Suppressor macrophage (primary cell): Measurements from ENCODE around the gene SLIT3.
A peak's percentile ranks its signal among the peaks of the same experiment; 100 is the strongest.

Source experiments
- DNase-seq, 4 experiments: peaks; one replicate each; pipeline ENCODE4 v3.0.0-alpha.2; 2020 to 2022

SLIT3 gene

DNA sequence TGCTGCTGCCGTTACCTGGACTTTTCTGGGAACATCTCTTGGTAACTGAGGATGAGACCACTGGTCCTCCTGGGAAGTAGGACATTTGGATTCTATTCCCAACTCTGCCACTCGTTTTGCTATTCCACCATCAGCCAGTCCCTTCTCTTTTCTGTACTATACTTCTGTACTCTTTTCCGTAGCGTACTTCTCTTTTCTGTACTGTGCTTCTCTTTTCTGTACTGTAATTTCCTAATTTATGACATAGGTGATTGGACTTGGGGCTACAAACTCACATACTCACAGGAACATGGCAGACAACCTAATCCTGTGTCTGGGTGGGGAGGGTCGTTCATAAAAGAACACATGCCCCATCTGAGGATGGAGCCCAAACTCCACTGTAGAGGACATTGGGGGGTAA lies 386.4 kb downstream of the SLIT3 start:
- DNase-seq: peak in 3 of 4 experiments; percentile 16 to 57 (median 51)

DNA sequence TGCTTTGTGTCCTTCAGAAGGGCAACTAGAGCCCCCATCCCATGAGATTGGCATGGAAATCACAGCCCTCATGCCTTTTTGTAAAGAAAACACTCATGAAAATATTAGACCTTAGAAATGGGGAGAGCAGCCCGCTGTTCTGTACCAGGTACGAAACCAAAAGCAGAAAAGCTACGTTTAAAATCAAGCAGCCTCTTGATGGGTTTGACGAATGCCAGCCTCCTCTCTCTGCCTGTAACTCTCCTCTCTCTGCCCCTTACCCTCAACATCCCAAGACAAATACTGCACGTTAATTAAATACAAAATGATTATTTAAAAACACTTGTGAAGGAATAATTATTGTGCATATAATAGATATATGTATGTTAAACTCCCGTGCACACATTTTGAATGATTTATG lies 390.1 kb downstream of the SLIT3 start:
- no peak for DNase-seq

DNA sequence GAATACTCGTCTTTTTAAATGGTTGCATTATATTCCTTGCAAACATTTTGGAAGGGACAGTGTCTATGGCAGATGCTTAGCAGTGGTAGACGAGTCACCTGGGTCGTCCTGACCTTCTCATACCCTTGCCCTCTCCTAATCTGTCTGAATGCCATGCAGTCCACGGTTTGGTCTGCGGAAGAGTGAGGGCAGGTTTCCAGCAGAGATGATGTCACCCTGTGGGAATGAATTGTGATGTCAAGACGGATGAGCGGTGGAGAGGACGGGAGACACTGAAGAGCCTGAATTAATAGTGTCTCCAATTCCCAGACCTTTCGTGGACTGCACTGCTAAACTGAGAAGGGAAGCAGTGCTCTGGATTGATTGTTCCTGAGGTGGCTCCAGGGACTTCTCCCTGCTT lies 392.7 kb downstream of the SLIT3 start:
- no peak for DNase-seq

DNA sequence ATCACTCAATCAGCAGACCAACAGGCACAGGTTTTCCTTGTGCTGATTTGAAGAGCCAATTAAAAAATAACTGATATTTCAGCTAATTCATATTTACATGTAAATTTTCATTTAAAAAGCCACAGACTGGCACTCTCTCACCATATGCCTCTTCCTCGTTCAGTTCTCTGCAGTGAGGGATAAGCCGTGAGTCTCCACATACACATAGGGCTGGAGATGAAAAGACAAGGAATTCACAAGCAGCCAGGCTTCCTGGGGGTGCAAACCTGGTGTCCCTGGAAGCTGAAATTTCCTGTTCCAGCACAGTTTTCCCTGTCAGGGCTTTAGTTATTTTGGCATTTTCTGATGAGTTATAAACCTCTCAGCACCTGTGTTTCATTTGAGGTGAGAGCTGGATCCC lies 397.9 kb downstream of the SLIT3 start:
- DNase-seq: no peak

DNA sequence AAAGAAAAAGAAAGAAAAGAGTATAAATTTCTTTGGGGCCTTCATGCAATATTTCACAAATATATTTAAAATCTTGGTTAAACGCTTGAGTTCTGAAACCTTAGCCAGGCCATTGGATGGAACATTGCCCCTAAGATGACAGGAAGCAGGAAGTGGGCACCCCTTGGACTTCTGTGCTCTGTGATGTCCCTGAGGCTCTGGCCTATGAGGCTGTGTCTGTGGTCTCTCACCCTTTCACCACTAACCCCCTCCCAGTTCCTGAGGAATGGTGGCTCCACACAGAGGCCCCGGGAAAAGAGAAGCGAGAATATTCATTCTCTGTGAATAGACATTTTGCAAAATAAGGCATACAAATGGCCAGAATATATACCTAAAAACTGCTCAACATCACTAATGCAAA lies 401.3 kb downstream of the SLIT3 start:
- no peak for DNase-seq

DNA sequence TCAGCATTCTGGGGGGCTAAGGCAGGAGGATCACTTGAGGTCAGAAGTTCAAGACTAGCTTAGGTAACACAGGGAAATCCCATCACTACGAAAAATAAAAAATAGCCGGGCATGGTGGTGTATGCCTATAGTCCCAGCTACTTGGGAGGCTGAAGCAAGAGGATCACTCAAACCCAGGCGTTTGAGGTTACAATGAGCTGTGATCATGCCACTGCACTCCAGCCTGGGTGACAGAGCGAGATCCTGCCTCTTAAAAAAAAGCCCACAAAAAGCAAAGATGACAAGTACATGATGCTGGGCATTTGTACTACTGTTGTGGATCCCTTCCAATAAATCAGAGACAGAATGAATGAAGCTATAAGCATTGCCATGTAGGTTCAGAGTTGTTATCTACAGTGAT lies 401.7 kb downstream of the SLIT3 start:
- no peak for DNase-seq

DNA sequence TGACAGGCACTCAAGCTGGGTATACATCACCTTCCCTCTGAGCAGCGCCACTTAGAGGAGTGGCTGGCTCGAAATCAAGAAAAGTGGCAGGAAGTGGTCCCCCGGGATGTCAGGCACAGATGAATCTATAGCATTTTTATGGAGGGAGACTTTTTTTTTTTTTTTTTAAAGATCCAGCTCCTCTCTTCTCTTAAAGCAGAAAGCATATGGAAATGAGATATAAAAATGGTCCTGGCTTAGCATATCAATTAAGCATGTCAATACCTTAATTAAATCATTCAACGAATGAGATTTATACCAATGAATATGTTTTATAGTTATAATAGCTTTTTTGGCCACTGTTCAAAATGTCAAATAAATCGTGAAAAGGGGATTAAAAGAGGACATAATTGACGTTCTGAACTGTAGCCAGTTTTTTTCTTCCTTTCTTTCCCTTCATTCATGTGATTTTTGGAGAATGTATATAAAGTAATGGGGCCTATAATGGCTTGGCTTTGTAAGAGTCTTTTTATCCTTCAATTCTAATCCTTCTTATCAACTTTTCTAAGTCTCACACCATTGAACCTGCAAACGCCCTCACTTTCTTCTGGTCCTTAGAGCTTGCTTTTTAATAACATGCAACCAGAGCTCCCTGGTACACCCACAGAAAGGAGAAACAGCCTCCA lies 402.6 kb downstream of the SLIT3 start:
- DNase-seq: no peak

DNA sequence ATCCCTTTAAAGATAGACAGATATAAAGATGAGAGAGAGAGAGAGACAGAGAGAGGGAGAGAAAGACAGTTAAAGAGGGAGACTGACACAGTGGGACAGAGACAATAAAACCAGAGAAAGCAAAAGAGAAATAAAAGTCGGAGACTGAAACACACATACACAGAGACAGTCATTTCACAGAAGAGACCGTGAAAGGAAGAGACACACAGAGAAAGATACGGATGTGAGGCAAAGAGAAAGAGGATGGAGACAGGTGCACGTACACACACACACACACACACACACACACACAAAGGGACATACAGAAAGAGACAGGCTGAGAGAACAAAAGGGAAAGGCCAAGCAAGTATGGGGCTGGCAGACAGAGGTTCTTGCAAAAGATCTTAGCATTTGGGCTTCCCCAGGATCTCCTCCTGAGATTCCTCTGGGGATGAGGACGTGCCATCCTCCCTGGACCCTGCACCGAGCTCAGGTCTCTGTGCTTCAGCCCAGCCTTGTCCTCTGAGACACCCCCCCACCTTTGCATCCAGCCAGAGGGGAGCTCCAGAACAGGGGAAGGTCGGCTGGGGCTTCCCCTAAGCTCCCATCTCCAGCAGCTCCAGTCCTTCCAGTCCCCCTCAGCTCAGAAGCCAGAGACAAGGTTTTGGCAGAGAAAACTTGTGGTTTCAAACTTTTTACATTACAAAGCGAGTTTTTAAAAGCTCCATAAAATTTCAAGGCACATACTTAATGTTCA lies 403.4 kb downstream of the SLIT3 start:
- DNase-seq: no peak

DNA sequence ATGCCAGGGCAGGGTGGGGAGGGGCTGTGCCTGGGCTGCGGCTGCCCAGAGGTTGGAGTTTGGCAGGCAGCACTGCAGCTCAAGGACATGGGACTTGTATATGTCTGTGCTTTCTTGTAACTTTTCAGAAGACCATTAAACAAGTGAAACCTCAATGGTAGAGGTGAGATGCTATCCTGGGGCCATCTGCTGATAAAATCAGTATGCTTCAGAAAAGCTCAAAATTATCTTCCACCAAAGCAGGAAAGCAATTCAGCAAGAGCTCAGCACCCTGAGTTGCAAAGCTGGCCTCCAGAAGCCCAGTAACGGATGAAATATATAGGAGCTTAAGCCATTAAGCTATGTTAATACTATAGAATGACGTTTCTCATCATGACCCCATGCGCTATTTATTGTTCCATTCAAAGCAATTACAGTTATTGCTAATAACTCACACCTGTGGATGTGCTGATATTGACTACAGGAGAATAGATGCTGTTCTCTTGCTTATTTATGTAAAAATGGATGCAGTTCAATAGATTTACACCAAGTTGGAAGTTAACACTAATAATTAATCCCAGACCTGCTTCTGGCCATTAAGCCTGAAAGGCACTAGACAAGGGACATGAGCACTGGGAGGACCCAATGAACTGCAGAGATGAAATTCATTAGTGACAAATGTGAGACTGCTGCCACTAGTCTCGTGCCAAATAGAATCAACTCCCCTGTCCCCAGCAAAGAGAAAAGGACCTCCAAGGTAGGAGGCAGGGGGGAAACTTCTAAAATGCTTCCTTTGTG lies 405.5 kb downstream of the SLIT3 start:
- DNase-seq: no peak

DNA sequence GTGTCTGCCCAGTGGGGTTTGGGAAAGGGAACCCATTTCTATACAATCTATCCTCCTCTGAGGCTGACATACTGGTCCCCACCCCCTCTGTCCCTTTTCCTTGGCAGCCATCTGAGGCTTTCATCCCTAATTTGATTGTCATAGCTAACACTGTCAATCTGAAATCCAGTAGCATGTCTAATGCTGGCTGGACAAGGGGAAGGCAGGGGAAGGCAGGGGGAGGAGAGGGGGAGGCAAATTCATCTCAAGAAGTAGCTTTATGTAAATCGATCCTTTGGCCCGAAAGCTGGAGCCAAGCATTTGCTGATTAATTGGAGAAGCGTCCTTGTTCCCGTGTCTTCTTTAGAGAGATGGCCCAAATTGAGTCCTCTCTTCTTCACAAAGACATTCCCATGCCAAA lies 407.7 kb downstream of the SLIT3 start:
- no peak for DNase-seq

DNA sequence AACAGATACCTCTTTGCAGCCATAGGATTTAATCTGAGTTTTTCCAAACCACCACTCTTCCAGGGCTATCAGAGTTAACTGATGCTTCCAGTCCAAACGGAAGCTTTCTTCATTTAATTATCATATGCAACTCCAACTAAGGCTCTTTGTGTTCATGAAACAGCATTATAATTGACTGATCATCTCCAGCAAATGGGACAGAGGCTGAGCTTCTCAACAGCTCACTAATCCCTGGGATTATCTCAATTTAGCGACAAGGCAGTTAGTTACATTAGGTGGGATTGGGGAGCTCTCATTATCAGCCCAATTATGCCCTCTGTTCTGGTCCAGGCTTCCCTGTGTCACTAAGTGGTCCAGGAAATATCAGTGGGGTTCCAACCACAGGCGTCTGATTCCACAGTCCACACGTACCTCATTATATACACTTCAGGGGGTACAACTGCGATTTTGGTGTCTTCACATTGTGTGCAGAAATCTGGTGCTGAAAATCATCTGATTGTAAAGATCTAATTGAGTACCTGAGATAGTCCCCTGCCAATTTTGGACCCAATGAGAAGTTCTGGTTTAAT lies 408.2 kb downstream of the SLIT3 start:
- DNase-seq: no peak

DNA sequence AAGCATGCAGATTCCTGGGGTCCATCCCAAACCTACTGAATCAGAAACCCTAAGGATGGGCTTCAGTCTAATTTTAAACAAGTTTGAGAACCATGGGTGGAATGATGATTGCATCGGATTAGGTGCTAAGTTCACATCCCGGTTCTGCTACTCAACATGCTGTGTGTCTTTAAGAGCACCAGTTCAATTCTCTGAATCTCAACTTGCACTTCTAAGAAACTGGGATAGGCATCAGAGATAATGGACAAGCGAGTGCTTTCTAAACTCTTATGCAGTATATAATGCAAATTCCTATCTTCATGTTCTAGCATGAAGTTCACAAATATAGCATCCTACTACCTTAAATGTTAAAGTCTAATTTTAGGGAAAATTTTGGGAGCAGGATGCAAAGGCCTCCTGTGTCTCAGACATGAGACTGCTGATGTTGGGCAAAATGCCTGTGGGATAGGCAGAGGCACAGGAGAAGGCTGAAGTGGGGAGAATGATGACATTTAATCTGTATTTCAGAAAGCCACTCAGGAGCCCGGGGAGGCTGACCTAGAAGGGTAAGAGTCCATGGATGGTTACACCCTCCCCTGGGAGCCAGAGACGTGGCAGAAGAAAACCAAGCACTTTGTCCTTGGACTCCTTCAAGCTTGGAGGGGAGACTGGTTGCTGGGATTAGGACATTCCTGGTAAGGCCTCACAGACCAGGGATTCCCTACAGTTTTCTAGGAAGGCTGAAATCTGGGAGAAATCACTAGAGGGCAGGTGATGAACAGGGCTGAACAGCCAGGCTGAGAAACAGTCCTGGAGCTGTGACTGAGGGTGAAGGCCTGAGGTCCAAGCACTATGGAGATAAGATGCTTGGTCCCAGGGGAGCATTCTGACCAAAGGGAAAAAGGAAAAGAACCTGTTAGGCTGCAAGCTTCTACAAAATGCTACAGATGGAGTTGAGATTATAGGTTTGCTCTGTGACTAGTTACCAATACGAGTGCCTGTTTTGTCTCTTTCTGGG lies 409.8 kb downstream of the SLIT3 start:
- DNase-seq: no peak

DNA sequence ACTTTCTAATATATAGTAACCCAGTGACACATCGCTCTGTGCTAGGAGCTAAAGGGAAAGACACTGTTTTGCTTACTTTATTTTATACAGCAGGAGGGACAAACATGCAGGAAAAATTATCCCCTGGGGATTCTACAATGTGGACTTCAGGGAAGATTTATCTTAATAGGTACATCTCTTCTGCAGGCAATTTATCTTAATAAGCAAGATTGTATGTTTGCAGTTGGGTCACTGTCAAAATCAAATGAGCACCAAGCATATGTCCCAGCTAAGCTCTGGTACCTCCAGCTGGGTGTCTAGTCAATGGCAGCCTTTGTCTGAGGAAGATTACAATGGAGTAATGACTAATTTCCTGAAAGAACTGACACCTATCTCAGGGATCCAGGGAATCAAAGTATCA lies 411.9 kb downstream of the SLIT3 start:
- DNase-seq: no peak

DNA sequence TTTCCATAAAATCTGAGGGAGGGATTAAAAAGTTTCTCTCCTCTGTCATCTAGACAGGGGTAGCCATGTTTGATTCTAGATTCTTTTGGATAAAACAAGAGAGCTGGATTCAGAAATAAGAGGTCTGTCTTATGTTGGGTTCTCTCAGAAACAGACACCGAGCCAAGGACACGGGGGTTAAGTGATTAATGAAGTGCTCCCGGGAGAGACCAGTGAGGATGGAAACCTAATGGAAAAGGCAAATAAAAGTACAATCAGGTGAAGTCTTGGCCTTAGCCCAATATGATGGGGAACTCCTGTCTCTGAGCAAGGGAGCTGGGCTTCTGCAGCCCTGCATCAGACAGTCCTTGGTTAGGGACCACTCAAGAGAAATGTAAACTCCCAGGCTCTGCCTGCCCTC lies 413.0 kb downstream of the SLIT3 start:
- DNase-seq: no peak

DNA sequence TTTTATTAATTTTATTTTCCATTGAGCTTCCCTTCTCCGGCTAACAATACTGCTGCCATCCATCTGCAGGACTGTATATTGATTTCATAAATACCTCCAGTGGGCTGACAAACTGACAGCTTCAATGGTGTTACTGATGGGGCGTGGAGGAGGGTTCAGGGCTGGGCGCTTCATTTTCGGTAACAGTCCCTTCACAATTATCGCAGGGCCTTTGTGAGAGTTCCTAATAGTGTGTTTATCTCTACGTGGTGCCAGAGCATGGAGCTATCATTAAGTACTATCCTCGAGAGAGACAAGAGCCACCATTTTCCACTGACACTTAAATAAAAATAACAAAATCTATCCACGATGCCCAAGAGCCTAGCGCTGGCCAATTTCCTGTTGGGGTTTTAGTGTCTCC lies 414.8 kb downstream of the SLIT3 start:
- no peak for DNase-seq

DNA sequence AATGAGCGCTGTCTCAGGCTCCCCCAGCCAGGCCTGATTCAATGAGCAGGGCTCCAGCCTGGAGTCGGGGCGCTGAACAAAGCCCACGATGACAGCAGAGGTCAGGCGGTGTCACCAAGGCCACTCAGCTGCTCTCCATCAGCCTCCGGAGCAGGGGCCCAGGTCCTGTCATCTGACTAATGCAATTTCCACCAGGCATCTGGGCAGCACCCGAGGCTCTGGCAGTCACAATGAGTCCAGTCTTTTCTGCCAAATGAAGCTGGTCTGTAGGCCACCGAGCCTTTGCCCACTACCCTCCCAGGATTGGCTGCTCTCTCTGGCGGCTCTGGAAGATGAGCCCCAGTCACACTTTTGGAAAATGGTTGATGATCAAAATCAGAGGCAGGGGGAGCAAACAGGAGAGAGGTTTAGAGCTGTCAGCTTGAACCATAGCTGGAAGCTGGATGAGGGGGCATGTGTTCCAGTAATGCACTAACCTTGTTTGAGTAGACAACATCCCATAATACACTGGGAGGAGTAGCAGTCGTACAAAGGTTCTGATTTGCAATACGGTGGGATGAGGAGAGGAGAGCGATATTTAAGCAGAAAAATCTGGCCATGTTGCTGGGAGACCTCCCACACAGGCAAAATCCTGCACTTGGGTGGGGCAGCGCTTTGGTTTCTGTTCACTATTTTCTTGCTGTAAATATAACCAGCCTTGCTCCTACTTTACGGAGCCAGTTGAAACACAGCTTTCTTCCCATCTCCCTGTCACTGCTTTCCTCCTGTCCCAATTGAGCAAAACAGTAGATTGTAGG lies 415.4 kb downstream of the SLIT3 start:
- DNase-seq: no peak

DNA sequence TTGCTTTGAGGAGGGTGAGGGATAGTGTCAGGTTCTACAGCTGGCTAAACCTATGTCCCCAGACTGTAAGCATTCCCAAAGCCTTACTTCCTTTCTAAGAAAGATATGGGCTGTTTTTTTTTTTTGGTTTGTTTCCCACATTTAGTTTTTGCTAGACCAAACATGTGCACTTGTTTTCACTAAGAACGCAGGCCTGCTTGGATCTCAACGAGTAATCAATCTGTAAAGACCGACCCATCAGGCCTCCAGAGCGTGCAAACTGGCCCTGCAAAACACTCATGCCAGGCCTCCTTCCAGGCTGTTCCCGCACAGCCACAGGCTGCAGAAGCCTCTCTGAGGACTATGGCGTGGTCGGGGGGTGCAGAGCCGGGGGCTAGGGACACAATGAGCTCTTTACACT lies 416.9 kb downstream of the SLIT3 start:
- DNase-seq: no peak

DNA sequence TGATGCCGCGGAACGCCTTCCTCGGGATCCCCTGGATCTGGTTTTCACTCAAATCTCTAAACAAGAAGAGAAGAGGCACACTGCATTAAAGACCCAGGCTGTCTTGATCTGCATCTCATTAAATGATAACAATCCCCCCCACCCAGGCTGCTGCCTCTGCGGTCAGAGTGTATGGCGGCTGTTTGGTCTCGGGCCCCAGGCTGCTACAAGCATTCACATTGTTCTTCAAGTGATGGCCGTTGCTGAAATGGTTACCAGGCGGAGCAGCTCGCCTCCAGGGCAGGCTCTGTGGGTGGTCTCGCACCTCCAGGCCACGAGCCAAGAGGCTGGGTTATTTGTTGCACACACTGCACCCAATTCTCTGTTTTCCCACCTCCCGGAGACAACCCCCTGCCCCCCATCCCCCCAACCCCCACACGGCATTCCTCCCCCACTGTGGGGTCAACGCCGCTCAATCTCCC lies 417.6 kb downstream of the SLIT3 start:
- DNase-seq: no peak

DNA sequence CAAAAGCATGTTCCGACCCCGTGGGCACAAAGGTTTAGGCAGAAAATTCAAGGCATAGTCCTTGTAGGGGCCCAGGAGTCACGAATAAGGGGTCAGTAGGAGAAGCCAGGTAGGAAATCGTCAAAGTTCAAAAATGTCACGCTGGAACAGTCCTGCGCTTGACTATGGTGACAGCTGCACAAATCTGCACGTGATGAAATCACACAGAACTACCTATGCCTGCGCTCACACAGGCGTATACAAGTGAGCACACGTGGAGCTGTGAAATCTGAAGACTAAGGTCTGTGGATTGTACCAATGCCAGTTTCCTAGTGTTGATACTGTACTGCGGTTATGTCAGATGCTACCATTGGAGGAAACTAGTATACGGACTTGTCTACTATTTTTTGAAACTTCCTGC lies 418.7 kb downstream of the SLIT3 start:
- no peak for DNase-seq

DNA sequence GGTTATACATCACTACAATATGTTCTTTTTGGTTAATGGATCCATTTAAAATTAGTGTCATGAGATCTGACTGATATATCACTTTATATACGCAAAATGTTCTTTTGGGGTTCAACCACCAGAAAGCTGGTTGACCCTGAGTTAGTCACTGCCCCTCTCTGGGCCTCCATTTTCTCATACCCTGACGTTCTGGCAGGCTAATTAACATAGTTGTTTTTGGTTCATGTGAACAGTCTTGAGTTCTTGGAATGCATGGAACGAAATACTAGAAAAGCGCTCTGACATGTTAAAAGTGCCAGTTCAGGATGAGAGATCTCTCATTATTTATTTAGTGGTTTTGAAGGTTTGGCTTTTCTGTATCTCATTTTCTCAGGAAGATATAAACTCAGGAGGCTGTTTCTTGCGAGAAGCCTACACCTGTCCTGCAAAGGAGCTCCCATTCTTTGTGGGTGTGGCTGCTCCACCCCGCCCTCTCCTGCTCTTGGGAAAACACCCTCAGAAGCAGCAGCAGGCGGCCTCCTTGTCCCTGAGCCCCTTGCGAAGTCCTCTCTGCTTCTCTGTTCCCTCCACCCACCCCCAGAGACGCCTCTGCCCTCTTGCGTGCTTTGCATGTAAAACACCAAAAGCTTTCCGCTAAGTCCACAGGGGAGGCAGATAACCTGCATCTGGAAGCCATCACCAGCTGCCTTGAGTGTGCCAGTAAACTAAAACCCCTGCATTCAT lies 419.4 kb downstream of the SLIT3 start:
- DNase-seq: no peak
